NOMO-1 (cell line): ENCODE measurements around the gene SUGP2.
"Not testable (repeated sequence)": the region's sequence is repeated elsewhere in the genome, so short reads cannot be mapped to it uniquely, and the experiment has no call there.

ENCODE experiments used
- DNase-seq, 2 experiments: peaks; one replicate each; lab custom pipeline; 2025; ENCODE audit not compliant: unreplicated experiment in 2 of 2; lab: John Stamatoyannopoulos, UW

Gene SUGP2

GRCh38 chr19:18961767-18962620 is 71.3 kb downstream of the SUGP2 start:
- DNase-seq = no peak

- DNase-seq = no peak
Observed at GRCh38 chr19:18960370-18960769, 72.9 kb downstream of the SUGP2 start.

- DNase-seq = no peak
Observed at GRCh38 chr19:18955042-18955441, 78.3 kb downstream of the SUGP2 start.

GRCh38 chr19:18954094-18954493 is 79.2 kb downstream of the SUGP2 start:
- no peak for DNase-seq

GRCh38 chr19:18952364-18953003 is 80.8 kb downstream of the SUGP2 start:
- not testable (repeated sequence) for DNase-seq

- no peak for DNase-seq
Observed at GRCh38 chr19:18951721-18952281, 81.5 kb downstream of the SUGP2 start.

- no peak for DNase-seq
Observed at GRCh38 chr19:18949858-18950257, 83.5 kb downstream of the SUGP2 start.

GRCh38 chr19:18948976-18949356 is 84.4 kb downstream of the SUGP2 start:
- DNase-seq = no peak

GRCh38 chr19:18948075-18948975 is 85.0 kb downstream of the SUGP2 start:
- no peak for DNase-seq

GRCh38 chr19:18946918-18947317 is 86.4 kb downstream of the SUGP2 start:
- DNase-seq = no peak

- DNase-seq = no peak
Observed at GRCh38 chr19:18946335-18946734, 87.0 kb downstream of the SUGP2 start.

GRCh38 chr19:18945297-18945696 is 88.0 kb downstream of the SUGP2 start:
- no peak for DNase-seq

- DNase-seq = no peak
Observed at GRCh38 chr19:18943465-18943864, 89.9 kb downstream of the SUGP2 start.

- DNase-seq = no peak
Observed at GRCh38 chr19:18942692-18943091, 90.6 kb downstream of the SUGP2 start.

GRCh38 chr19:18941628-18942354 is 91.5 kb downstream of the SUGP2 start:
- DNase-seq = no peak
